ENCODE results near the gene ST3GAL3. TPM values are rescaled to one million over a fixed set of nuclear protein-coding genes. Genes with fewer than 3 reads are reported as not detected.

ST3GAL3 gene
- total RNA-seq, 1 experiment from 2014 or later = 8.3 TPM

DNA sequence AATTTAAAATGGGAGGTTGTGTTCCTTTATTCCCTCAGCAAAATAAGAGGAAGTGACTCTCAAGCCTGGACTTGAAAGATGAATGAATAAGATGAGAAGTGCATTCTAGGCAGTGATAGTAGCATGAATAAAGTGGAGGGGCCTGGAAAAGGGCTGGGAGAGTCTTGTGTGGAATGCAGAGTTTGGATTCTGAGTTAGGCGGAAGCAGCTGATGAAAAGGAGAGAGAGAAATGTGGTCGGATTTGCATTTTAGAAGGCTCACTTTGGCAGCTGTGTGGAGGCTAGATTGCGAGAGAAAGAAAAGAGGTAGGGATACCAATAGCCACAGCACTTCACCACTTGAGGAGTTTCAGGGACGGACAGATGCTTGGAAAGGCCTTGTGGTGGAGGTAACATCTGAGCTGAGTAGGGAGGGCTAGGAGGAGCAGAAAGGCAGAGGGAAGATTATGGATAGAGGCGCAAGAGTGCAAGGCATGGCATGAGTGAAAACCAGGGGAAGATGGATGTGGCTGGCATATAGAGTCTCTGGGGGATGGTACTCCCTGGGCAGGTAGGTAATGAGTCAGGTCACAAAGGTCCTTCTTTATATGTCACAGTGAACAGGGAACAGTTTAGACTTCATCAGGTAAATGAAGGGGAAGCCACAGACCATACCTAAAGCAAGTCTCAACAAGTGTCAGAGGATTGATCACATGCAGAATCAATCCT lies 59.6 kb downstream of the ST3GAL3 start:
- no peaks in the 10 kb centered on the region for H3K79me1 ChIP-seq (ENCODE audit: insufficient read depth, low read depth, low read length, poor library complexity, severe bottlenecking)
- H3K4me1 ChIP-seq (ENCODE audit: insufficient read depth, low read length) = peaks cover 24% of the 10 kb centered on the region
- no peak overlapping the region for H2BK20ac ChIP-seq (ENCODE audit: low read depth, low read length, poor library complexity, severe bottlenecking)
- no peak overlapping the region for H4K8ac ChIP-seq (replicated peaks; ENCODE audit: insufficient read length, low read depth, low read length)
- H2BK15ac ChIP-seq (ENCODE audit: low read depth, low read length) = peak overlapping the region; percentile 1; the same call in 1 of the 2 replicates
- no peaks in the 10 kb centered on the region for H3K9me3 ChIP-seq (ENCODE audit: control insufficient read depth, low read depth, low read length)
- peak overlapping the region; percentile 52 for H3K9ac ChIP-seq (ENCODE audit: extremely low read depth, insufficient read length, low read length)
- peak overlapping the region; percentile 5 for H2BK12ac ChIP-seq (ENCODE audit: insufficient read length, low read depth, low read length)
- H2BK120ac ChIP-seq (ENCODE audit: low read depth, low read length, poor library complexity, severe bottlenecking) = no peak overlapping the region
- no peaks in the 10 kb centered on the region for H3K23me2 ChIP-seq (ENCODE audit: insufficient read length, low read depth, low read length, poor library complexity, severe bottlenecking)
- H3K36me3 Mint-ChIP-seq (ENCODE audit: insufficient read depth in 1 of 3, low read depth in 3 of 3) = no peaks in the 10 kb centered on the region
- H3K27me3 ChIP-seq (ENCODE audit: insufficient read depth, low read length) = no peaks in the 10 kb centered on the region
- TF ChIP-seq, protein P1, sequence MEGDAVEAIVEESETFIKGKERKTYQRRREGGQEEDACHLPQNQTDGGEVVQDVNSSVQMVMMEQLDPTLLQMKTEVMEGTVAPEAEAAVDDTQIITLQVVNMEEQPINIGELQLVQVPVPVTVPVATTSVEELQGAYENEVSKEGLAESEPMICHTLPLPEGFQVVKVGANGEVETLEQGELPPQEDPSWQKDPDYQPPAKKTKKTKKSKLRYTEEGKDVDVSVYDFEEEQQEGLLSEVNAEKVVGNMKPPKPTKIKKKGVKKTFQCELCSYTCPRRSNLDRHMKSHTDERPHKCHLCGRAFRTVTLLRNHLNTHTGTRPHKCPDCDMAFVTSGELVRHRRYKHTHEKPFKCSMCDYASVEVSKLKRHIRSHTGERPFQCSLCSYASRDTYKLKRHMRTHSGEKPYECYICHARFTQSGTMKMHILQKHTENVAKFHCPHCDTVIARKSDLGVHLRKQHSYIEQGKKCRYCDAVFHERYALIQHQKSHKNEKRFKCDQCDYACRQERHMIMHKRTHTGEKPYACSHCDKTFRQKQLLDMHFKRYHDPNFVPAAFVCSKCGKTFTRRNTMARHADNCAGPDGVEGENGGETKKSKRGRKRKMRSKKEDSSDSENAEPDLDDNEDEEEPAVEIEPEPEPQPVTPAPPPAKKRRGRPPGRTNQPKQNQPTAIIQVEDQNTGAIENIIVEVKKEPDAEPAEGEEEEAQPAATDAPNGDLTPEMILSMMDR (conservative IDR thresholded peaks at IDR 0.05) = no peak
- H3K18ac ChIP-seq (ENCODE audit: insufficient read length, low read depth, low read length) = peak overlapping the region; percentile 77
- no peak overlapping the region; the same call in 1 of the 2 replicates for H3K14ac ChIP-seq (ENCODE audit: insufficient read depth, low read length)
- peak overlapping the region; percentile 4 for H3K56ac ChIP-seq (ENCODE audit: insufficient read length, low read depth, low read length)
- peak overlapping the region; percentile 89 for H3K27ac ChIP-seq (ENCODE audit: insufficient read length, low read depth, low read length)
- H3K9me3 Mint-ChIP-seq = no peaks in the 10 kb centered on the region
- peak; percentile 70 for DNase-seq
- no peak overlapping the region for H3K27ac Mint-ChIP-seq
- H3K4me2 ChIP-seq (ENCODE audit: insufficient read depth, insufficient read length, low read length) = peak overlapping the region; percentile 63
- no peaks in the 10 kb centered on the region for H3K27me3 Mint-ChIP-seq (ENCODE audit: low read depth)
- H3K4ac ChIP-seq (ENCODE audit: low read depth, low read length) = no peak overlapping the region
- WGBS (ENCODE audit: extremely low coverage, insufficient read length, low lambda C conversion rate) = no CpG with 5 or more reads among the region's 5 CpGs
- no peak overlapping the region for H3T11ph ChIP-seq (ENCODE audit: low read length)
- H2AK5ac ChIP-seq (ENCODE audit: insufficient read length, low read length) = peak overlapping the region; percentile 4
- no peak overlapping the region for H2AFZ ChIP-seq (ENCODE audit: low read length)
- no peak overlapping the region for H3K4me3 Mint-ChIP-seq
- peak overlapping the region; percentile 46 for H2BK5ac ChIP-seq (ENCODE audit: insufficient read length, low read length)
- H4K20me1 ChIP-seq (ENCODE audit: control insufficient read depth, insufficient read depth, insufficient read length) = no peaks in the 10 kb centered on the region
- peaks cover 38% of the 10 kb centered on the region in 2 experiments for H3K4me1 Mint-ChIP-seq
- no peaks in the 10 kb centered on the region for H3K79me2 ChIP-seq (ENCODE audit: insufficient read depth, low read length)
- H3K23ac ChIP-seq (ENCODE audit: insufficient read length, low read depth, low read length) = no peak overlapping the region
- H4K91ac ChIP-seq (ENCODE audit: insufficient read length, low read depth, low read length) = no peak overlapping the region
- no peak overlapping the region for H4K5ac ChIP-seq (ENCODE audit: insufficient read length, low read depth, low read length)
